H9 (cell line): Measurements from ENCODE around the gene PTPRB. TPM values are rescaled to one million over a fixed set of nuclear protein-coding genes. Genes with fewer than 3 reads are reported as not detected.

ENCODE experiments used
- DNase-seq: peaks from one replicate; pipeline ENCODE4 v3.0.0-alpha.2; 2017
- H2AFZ ChIP-seq: one replicate; pipeline ENCODE4 v1.6.1; 2013; ENCODE audit warnings: mild to moderate bottlenecking, low read length, control low read depth, moderate library complexity
- H2AK5ac ChIP-seq: 2 replicates; pipeline ENCODE4 v1.6.1; 2013; ENCODE audit warnings: low read length, control low read depth, mixed read lengths; ENCODE audit not compliant: insufficient read length
- H2BK120ac ChIP-seq: one replicate; pipeline ENCODE4 v1.6.1; 2013; ENCODE audit warnings: low read depth, mild to moderate bottlenecking, low read length, control low read depth, inconsistent platforms; ENCODE audit not compliant: poor library complexity, severe bottlenecking
- H2BK12ac ChIP-seq: 2 replicates; pipeline ENCODE4 v1.6.1; 2013; ENCODE audit warnings: low read length, control low read depth, mixed read lengths, low read depth; ENCODE audit not compliant: insufficient read length
- H2BK15ac ChIP-seq: 2 replicates; pipeline ENCODE4 v1.6.1; 2013; ENCODE audit warnings: low read depth, low read length, control low read depth
- H2BK20ac ChIP-seq: one replicate; pipeline ENCODE4 v1.6.1; 2013; ENCODE audit warnings: low read depth, mild to moderate bottlenecking, low read length, control low read depth, inconsistent platforms; ENCODE audit not compliant: poor library complexity, severe bottlenecking
- H2BK5ac ChIP-seq: 2 replicates; pipeline ENCODE4 v1.6.1; 2013; ENCODE audit warnings: low read length, control low read depth, mixed read lengths; ENCODE audit not compliant: insufficient read length
- H3K14ac ChIP-seq: 2 replicates; pipeline ENCODE4 v1.6.1; 2013; ENCODE audit warnings: low read length, control low read depth; ENCODE audit not compliant: insufficient read depth
- H3K18ac ChIP-seq: 2 replicates; pipeline ENCODE4 v1.6.1; 2013; ENCODE audit warnings: low read depth, mild to moderate bottlenecking, mixed read lengths, low read length, control low read depth; ENCODE audit not compliant: insufficient read length
- H3K23ac ChIP-seq: 2 replicates; pipeline ENCODE4 v1.6.1; 2013; ENCODE audit warnings: low read length, control low read depth, mixed read lengths, low read depth; ENCODE audit not compliant: insufficient read length
- H3K23me2 ChIP-seq: 2 replicates; pipeline ENCODE4 v1.6.1; 2013; ENCODE audit warnings: low read depth, mild to moderate bottlenecking, mixed read lengths, low read length, control low read depth; ENCODE audit not compliant: insufficient read length, poor library complexity, severe bottlenecking
- H3K27ac ChIP-seq: 2 replicates; pipeline ENCODE4 v1.5.1; 2013; ENCODE audit warnings: low read length, control low read depth, mixed read lengths, low read depth; ENCODE audit not compliant: insufficient read length
- H3K27me3 ChIP-seq: 2 replicates; pipeline ENCODE4 v1.6.1; 2013; ENCODE audit warnings: low read length, control low read depth, inconsistent platforms; ENCODE audit not compliant: insufficient read depth
- H3K4ac ChIP-seq: 2 replicates; pipeline ENCODE4 v1.6.1; 2013; ENCODE audit warnings: low read depth, mild to moderate bottlenecking, control low read depth, inconsistent platforms, low read length, moderate library complexity
- H3K4me1 ChIP-seq: 2 replicates; pipeline ENCODE4 v1.6.1; 2013; ENCODE audit warnings: low read length, control low read depth, inconsistent platforms; ENCODE audit not compliant: insufficient read depth
- H3K4me2 ChIP-seq: 2 replicates; pipeline ENCODE4 v1.6.1; 2013; ENCODE audit warnings: low read length, control low read depth, mixed read lengths; ENCODE audit not compliant: insufficient read length, insufficient read depth
- H3K56ac ChIP-seq: 2 replicates; pipeline ENCODE4 v1.6.1; 2013; ENCODE audit warnings: low read depth, mild to moderate bottlenecking, mixed read lengths, low read length, control low read depth; ENCODE audit not compliant: insufficient read length
- H3K79me1 ChIP-seq: 2 replicates; pipeline ENCODE4 v1.6.1; 2013; ENCODE audit warnings: low read depth, mild to moderate bottlenecking, moderate library complexity, low read length, control low read depth, inconsistent platforms; ENCODE audit not compliant: insufficient read depth, poor library complexity, severe bottlenecking
- H3K79me2 ChIP-seq: 2 replicates; pipeline ENCODE4 v1.6.1; 2013; ENCODE audit warnings: low read length, control low read depth, inconsistent platforms; ENCODE audit not compliant: insufficient read depth
- H3K9ac ChIP-seq: 2 replicates; pipeline ENCODE4 v1.6.1; 2013; ENCODE audit warnings: low read length, control low read depth, mixed read lengths; ENCODE audit not compliant: insufficient read length; ENCODE audit errors: extremely low read depth
- H3K9me3 ChIP-seq: one replicate; pipeline ENCODE4 v1.6.1; 2013; ENCODE audit warnings: low read depth, low read length, inconsistent platforms; ENCODE audit not compliant: control insufficient read depth
- H3T11ph ChIP-seq: one replicate; pipeline ENCODE4 v1.6.1; 2013; ENCODE audit warnings: mild to moderate bottlenecking, low read length, control low read depth, inconsistent platforms
- H4K20me1 ChIP-seq: one replicate; pipeline ENCODE4 v1.6.1; 2013; ENCODE audit not compliant: control insufficient read depth, insufficient read length, insufficient read depth
- H4K5ac ChIP-seq: 2 replicates; pipeline ENCODE4 v1.6.1; 2013; ENCODE audit warnings: low read depth, mild to moderate bottlenecking, mixed read lengths, low read length, control low read depth; ENCODE audit not compliant: insufficient read length
- H4K8ac ChIP-seq: replicated peaks from 2 replicates; pipeline ENCODE4 v1.6.1; 2013; ENCODE audit warnings: low read length, control low read depth, mixed read lengths, low read depth; ENCODE audit not compliant: insufficient read length
- H4K91ac ChIP-seq: 2 replicates; pipeline ENCODE4 v1.6.1; 2013; ENCODE audit warnings: low read depth, mild to moderate bottlenecking, moderate library complexity, mixed read lengths, low read length, control low read depth; ENCODE audit not compliant: insufficient read length
- H3K27ac Mint-ChIP-seq, 3 experiments: 2 replicates in 2 of 3; 3 replicates in 1 of 3; pipeline ENCODE4 v1.8.0; 2020 to 2021; ENCODE audit warnings: mixed read lengths in 3 of 3, mild to moderate bottlenecking in 1 of 3, moderate library complexity in 1 of 3
- H3K27me3 Mint-ChIP-seq: 2 replicates; pipeline ENCODE4 v1.8.0; 2021; ENCODE audit warnings: low read depth, mild to moderate bottlenecking, moderate library complexity, mixed read lengths
- H3K36me3 Mint-ChIP-seq, 3 experiments: 2 replicates in 2 of 3; 3 replicates in 1 of 3; pipeline ENCODE4 v1.8.0; 2020 to 2021; ENCODE audit warnings: low read depth in 3 of 3, mixed read lengths in 3 of 3; ENCODE audit not compliant: insufficient read depth in 1 of 3
- H3K4me1 Mint-ChIP-seq, 2 experiments: 2 replicates each; pipeline ENCODE4 v1.8.0; 2020; ENCODE audit warnings: mixed read lengths in 2 of 2
- H3K4me3 Mint-ChIP-seq, 2 experiments: 2 replicates in 1 of 2; 3 replicates in 1 of 2; pipeline ENCODE4 v1.8.0; 2020 to 2021; ENCODE audit warnings: mild to moderate bottlenecking in 2 of 2, mixed read lengths in 2 of 2, moderate library complexity in 1 of 2
- H3K9me3 Mint-ChIP-seq, 2 experiments: 2 replicates in 1 of 2; 3 replicates in 1 of 2; pipeline ENCODE4 v1.8.0; 2020; ENCODE audit warnings: mild to moderate bottlenecking in 2 of 2, mixed read lengths in 2 of 2, moderate library complexity in 1 of 2
- WGBS: extraction: QIAGEN DNeasy Blood & Tissue Kit; methylation state at CpG from one replicate; pipeline ENCODE4 v1.1.7; 2013; ENCODE audit warnings: missing lambda C conversion rate, low lambda C conversion rate, mixed read lengths; ENCODE audit not compliant: insufficient read length; ENCODE audit errors: extremely low coverage; 5-methylcytosine and 5-hydroxymethylcytosine counted together
- total RNA-seq: library from RNA; stranded (reverse); gene quantifications from 2 replicates; pipeline ENCODE4 v1.2.1, GENCODE V29; 2021
- TF ChIP-seq, protein P1 (sequence below): fragments of 200-600 bp; sonication (generic); conservative IDR thresholded peaks from 3 replicates; pipeline ENCODE4 v1.8.0; 2021; ENCODE audit warnings: antibody characterized with exemption, mild to moderate bottlenecking

Gene PTPRB
- total RNA-seq, 1 experiment from 2014 or later, result 1.4 TPM

- H2BK12ac ChIP-seq, result no peak overlapping the region
- WGBS, result no CpG with 5 or more reads among the region's 1 CpG
- no peak overlapping the region for H2BK20ac ChIP-seq
- H2BK5ac ChIP-seq, result no peak overlapping the region
- peaks cover 3% of the 10 kb centered on the region; the same call in 1 of the 2 replicates for H3K4me1 ChIP-seq
- no peak overlapping the region for H2AFZ ChIP-seq
- no peak overlapping the region for H2BK15ac ChIP-seq
- no peaks in the 10 kb centered on the region for H3K79me2 ChIP-seq
- Mint-ChIP-seq H3K36me3 (no peaks in the 10 kb centered on the region), H3K27ac (no peak overlapping the region), H3K9me3 (no peaks in the 10 kb centered on the region), H3K27me3 (no peaks in the 10 kb centered on the region), H3K4me1 (peaks cover 9 to 13% of the 10 kb centered on the region in 2 experiments), H3K4me3 (no peak overlapping the region)
- no peak overlapping the region for H4K91ac ChIP-seq
- H4K5ac ChIP-seq, result no peak overlapping the region
- H2AK5ac ChIP-seq, result no peak overlapping the region
- no peaks in the 10 kb centered on the region for H3K79me1 ChIP-seq
- no peak overlapping the region for H3K18ac ChIP-seq
- H2BK120ac ChIP-seq, result no peak overlapping the region
- no peak overlapping the region for H3K4ac ChIP-seq
- H3K9me3 ChIP-seq, result no peaks in the 10 kb centered on the region
- no peak overlapping the region for H3K9ac ChIP-seq
- TF ChIP-seq, protein P1, sequence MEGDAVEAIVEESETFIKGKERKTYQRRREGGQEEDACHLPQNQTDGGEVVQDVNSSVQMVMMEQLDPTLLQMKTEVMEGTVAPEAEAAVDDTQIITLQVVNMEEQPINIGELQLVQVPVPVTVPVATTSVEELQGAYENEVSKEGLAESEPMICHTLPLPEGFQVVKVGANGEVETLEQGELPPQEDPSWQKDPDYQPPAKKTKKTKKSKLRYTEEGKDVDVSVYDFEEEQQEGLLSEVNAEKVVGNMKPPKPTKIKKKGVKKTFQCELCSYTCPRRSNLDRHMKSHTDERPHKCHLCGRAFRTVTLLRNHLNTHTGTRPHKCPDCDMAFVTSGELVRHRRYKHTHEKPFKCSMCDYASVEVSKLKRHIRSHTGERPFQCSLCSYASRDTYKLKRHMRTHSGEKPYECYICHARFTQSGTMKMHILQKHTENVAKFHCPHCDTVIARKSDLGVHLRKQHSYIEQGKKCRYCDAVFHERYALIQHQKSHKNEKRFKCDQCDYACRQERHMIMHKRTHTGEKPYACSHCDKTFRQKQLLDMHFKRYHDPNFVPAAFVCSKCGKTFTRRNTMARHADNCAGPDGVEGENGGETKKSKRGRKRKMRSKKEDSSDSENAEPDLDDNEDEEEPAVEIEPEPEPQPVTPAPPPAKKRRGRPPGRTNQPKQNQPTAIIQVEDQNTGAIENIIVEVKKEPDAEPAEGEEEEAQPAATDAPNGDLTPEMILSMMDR, result no peak
- H3K4me2 ChIP-seq, result no peak overlapping the region
- no peak overlapping the region for H3K14ac ChIP-seq
- no peak overlapping the region for H3T11ph ChIP-seq
- H3K56ac ChIP-seq, result no peak overlapping the region
- H3K23ac ChIP-seq, result no peak overlapping the region
- H3K23me2 ChIP-seq, result no peaks in the 10 kb centered on the region
- H4K20me1 ChIP-seq, result no peaks in the 10 kb centered on the region
- H4K8ac ChIP-seq, result no peak overlapping the region
- H3K27ac ChIP-seq, result no peak overlapping the region
- no peak for DNase-seq
- H3K27me3 ChIP-seq, result no peaks in the 10 kb centered on the region
Measured at GRCh38 chr12:70540996-70541395, 96.2 kb downstream of the PTPRB start.
